ENCODE measurements around the gene TJAP1.

DNA sequence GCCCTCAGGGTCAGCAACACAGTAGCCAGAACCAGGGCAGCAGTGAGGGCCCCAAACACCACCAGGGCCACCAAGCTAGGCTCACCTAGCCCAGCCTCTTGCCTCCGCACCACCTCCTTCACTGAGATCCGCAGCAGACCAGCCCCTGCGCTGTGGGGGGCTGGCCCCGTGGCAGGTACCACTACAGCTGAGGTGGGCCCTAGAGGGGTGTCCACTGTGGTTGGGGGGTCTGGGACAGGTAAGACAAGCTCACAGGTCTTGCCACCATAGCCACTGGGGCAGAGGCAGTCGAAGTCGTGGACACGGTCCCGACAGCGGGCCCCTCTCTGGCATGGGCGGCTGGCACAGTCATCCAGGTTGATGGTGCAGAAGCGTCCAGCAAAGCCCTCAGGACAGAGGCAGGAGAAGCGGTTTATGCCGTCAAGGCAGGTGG, 26.7 kb upstream of the TJAP1 start:
- TF ChIP-seq CTCF (IDR thresholded peaks at IDR 0.05; ENCODE audit: insufficient read depth, low read length, poor library complexity, severe bottlenecking) (no peak), EZH2phosphoT487 (conservative IDR thresholded peaks at IDR 0.05; ENCODE audit: low read length) (no peak)
